Common myeloid progenitor, CD34-positive (primary cell): Measurements from ENCODE around the gene OSTF1.

Source experiments
- CTCF ChIA-PET: fragments of 350-600 bp; sonication (Branson Sonifier 250); formaldehyde crosslinking; loops from one replicate; lab custom pipeline; 2021; ENCODE audit warnings: antibody characterized with exemption; lab: Charles Lee
- POLR2A ChIA-PET: fragments of 350-600 bp; sonication (Branson Sonifier 250); formaldehyde crosslinking; loops from one replicate; lab custom pipeline; 2021; ENCODE audit warnings: antibody characterized with exemption; lab: Charles Lee
- DNase-seq, 3 donors: peaks; one replicate each; pipeline versions ENCODE4 v3.0.0 to v3.0.0-alpha.2; 2013
- H3K27ac ChIP-seq, 2 experiments: 1 replicate in 1 of 2; 2 replicates in 1 of 2; pipeline ENCODE4 v1.7.0; 2013; ENCODE audit warnings: inconsistent platforms in 2 of 2, low read length in 2 of 2, mild to moderate bottlenecking in 2 of 2, low read depth in 1 of 2, moderate library complexity in 1 of 2; ENCODE audit not compliant: severe bottlenecking in 2 of 2, insufficient read depth in 1 of 2, poor library complexity in 1 of 2
- H3K27me3 ChIP-seq, 5 experiments: replicated peaks in 2 of 5; 1 replicate in 3 of 5; 2 replicates in 2 of 5; pipeline versions ENCODE4 v1.6.1 to v1.7.0; 2013; ENCODE audit warnings: low read length in 4 of 5, mild to moderate bottlenecking in 2 of 5, moderate library complexity in 2 of 5, inconsistent platforms in 1 of 5; ENCODE audit not compliant: insufficient read depth in 5 of 5, control insufficient read depth in 4 of 5
- H3K36me3 ChIP-seq, 4 experiments: 1 replicate in 2 of 4; 2 replicates in 2 of 4; pipeline versions ENCODE4 v1.6.1 to v1.7.0; 2013; ENCODE audit warnings: low read length in 3 of 4, control low read depth in 1 of 4, mild to moderate bottlenecking in 1 of 4; ENCODE audit not compliant: control insufficient read depth in 4 of 4, insufficient read depth in 4 of 4
- H3K4me1 ChIP-seq, 4 experiments: 1 replicate in 3 of 4; 2 replicates in 1 of 4; pipeline versions ENCODE4 v1.6.1 to v1.7.1; 2013; ENCODE audit warnings: low read length in 3 of 4, mild to moderate bottlenecking in 3 of 4, control low read depth in 1 of 4, inconsistent platforms in 1 of 4, moderate library complexity in 1 of 4; ENCODE audit not compliant: control insufficient read depth in 4 of 4, insufficient read depth in 4 of 4; ENCODE audit errors: control extremely low read depth in 1 of 4
- H3K4me3 ChIP-seq, 7 experiments: 1 replicate in 4 of 7; 2 replicates in 3 of 7; pipeline versions ENCODE4 v1.5.1 to v1.7.0; 2013; ENCODE audit warnings: mild to moderate bottlenecking in 7 of 7, low read length in 6 of 7, moderate library complexity in 6 of 7, inconsistent platforms in 2 of 7, low read depth in 2 of 7, control low read depth in 1 of 7; ENCODE audit not compliant: insufficient read depth in 4 of 7, control insufficient read depth in 1 of 7; ENCODE audit errors: extremely low read depth in 1 of 7
- H3K9me3 ChIP-seq, 5 experiments: 1 replicate in 4 of 5; 2 replicates in 1 of 5; pipeline versions ENCODE4 v1.6.1 to v1.7.1; 2013; ENCODE audit warnings: low read length in 4 of 5, mild to moderate bottlenecking in 2 of 5, inconsistent platforms in 1 of 5, low read depth in 1 of 5, moderate library complexity in 1 of 5; ENCODE audit not compliant: control insufficient read depth in 4 of 5, insufficient read depth in 2 of 5; ENCODE audit errors: control extremely low read depth in 1 of 5
- WGBS: methylation state at CpG from one replicate; pipeline ENCODE4 v1.1.5; 2013; ENCODE audit not compliant: insufficient coverage; 5-methylcytosine and 5-hydroxymethylcytosine counted together

The OSTF1 gene

GRCh38 chr9:75112789-75113188, 24.5 kb downstream of the OSTF1 start:
- ChIA-PET POLR2A (interaction anchor here (0.6 kb wide), 1 partner anchor 17 kb away, joined by 3 read pairs; no protein-coding TSS in a partner anchor), CTCF (no interaction called here)
- Histone ChIP-seq H3K4me1 (peaks cover 0 to 4% (median 1%) of the 10 kb centered on the region in 4 experiments), H3K4me3 (no peak overlapping the region), H3K27me3 (no peaks in the 10 kb centered on the region), H3K27ac (no peak overlapping the region), H3K9me3 (no peaks in the 10 kb centered on the region), H3K36me3 (peaks cover 0 to 5% (median 1%) of the 10 kb centered on the region in 4 experiments)
- no peak for DNase-seq
- WGBS: 93% methylated on average over 4 of the region's 4 CpGs

DNA sequence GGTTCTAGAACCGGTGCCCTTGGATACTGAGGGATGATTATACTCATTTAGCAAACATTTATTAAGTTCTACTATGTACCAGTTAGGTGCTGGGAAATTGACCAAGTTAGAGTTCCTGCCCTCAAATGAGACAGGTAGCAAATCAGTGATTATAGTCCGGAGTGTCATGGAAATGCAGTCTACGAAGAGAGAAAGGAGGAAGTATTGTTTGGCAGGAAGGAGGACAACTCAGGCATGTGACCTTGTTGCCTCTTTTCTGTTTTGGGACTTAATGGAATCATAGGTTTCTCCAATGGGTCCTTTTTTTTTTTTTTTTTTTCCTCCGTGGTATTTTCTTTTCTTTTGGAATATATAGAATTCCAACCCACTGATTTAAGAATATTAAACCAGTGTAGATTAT, 28.0 kb downstream of the OSTF1 start:
- Histone ChIP-seq H3K27ac (no peak overlapping the region), H3K4me3 (no peak overlapping the region)

DNA sequence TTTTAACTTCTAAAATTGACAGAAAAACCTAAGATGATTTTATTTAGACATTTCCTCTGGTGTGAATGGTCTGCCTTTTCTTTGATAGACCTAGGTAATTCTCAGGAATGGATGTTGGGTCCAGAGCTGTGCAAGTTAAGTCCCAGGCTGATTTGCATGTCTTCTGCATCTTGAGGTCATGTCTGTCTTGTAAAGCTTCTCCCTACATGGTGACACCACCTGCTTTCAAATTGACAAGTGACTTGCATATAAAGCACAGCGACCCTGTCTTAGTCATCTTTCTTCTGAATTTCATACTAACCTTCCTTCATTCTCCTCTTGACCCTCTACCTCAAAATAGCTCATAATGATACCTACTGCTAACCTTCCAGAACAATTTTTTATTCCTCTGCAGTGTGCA, 29.2 kb downstream of the OSTF1 start:
- Histone ChIP-seq H3K27me3 (no peaks in the 10 kb centered on the region), H3K9me3 (peaks cover 0 to 2% (median 0%) of the 10 kb centered on the region in 5 experiments), H3K4me1 (peaks cover 0 to 4% (median 1%) of the 10 kb centered on the region in 4 experiments), H3K36me3 (peaks cover 4 to 42% (median 20%) of the 10 kb centered on the region in 4 experiments), H3K27ac (no peak overlapping the region), H3K4me3 (no peak overlapping the region)
- POLR2A ChIA-PET: no interaction called here
- CTCF ChIA-PET: no interaction called here
- DNase-seq: no peak
- WGBS: 100% methylated on average over 1 of the region's 1 CpG

More for the DNA sequence above, 28.0 kb downstream of the OSTF1 start:
- Histone ChIP-seq H3K36me3 (peaks cover 4 to 31% (median 16%) of the 10 kb centered on the region in 4 experiments), H3K27me3 (no peaks in the 10 kb centered on the region), H3K9me3 (peaks cover 0 to 2% (median 0%) of the 10 kb centered on the region in 5 experiments), H3K4me1 (peaks cover 0 to 4% (median 1%) of the 10 kb centered on the region in 4 experiments)
- 15% methylated on average over 2 of the region's 4 CpGs for WGBS
- ChIA-PET POLR2A (no interaction called here), CTCF (no interaction called here)
- DNase-seq: peak in 1 of 3 donors; percentile 11

- DNase-seq: no peak
- Histone ChIP-seq H3K9me3 (peaks cover 0 to 2% (median 0%) of the 10 kb centered on the region in 5 experiments), H3K4me3 (no peak overlapping the region), H3K36me3 (peaks cover 4 to 43% (median 20%) of the 10 kb centered on the region in 4 experiments), H3K27me3 (no peaks in the 10 kb centered on the region), H3K27ac (no peak overlapping the region), H3K4me1 (peaks cover 0 to 4% (median 1%) of the 10 kb centered on the region in 4 experiments)
- WGBS: 100% methylated on average over 4 of the region's 4 CpGs
- ChIA-PET CTCF (no interaction called here), POLR2A (no interaction called here)
Measured at GRCh38 chr9:75120686-75121085, 32.4 kb downstream of the OSTF1 start.

GRCh38 chr9:75121914-75122558, 33.7 kb downstream of the OSTF1 start:
- no peaks in the 10 kb centered on the region for H3K27me3 ChIP-seq
- 96% methylated on average over 4 of the region's 5 CpGs for WGBS
- POLR2A ChIA-PET: no interaction called here
- DNase-seq: no peak
- CTCF ChIA-PET: interaction anchor here (1.3 kb wide), 1 partner anchor 30 kb away, joined by 5 read pairs; no protein-coding TSS in a partner anchor
- H3K4me3 ChIP-seq: no peak overlapping the region
- no peaks in the 10 kb centered on the region for H3K4me1 ChIP-seq
- no peak overlapping the region for H3K27ac ChIP-seq
- peaks cover 4 to 43% (median 20%) of the 10 kb centered on the region in 4 experiments for H3K36me3 ChIP-seq
- peaks cover 0 to 2% (median 0%) of the 10 kb centered on the region in 5 experiments for H3K9me3 ChIP-seq

DNA sequence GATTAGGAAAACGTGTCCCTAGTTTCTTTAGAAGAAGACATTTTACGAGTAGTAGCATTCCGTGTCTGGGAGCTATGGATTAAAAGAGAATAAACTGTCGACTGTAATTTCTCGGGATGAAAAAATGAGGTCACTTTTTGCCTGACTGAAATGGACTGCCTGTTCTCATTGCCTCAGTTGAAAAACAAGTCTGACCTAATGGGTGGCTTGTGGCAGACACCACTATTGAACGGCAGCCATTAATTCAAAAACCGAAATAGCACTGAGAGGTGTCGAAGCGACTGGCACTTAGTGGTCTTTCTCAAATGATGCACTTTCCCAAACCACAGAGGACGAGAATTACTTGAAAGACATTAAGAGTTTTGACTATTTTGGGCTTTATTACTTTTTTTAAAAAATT, 35.4 kb downstream of the OSTF1 start:
- CTCF ChIA-PET: no interaction called here

GRCh38 chr9:75128535-75128934, 40.2 kb downstream of the OSTF1 start:
- ChIA-PET CTCF (no interaction called here), POLR2A (no interaction called here)
- no peak overlapping the region for H3K27ac ChIP-seq
- peaks cover 11 to 28% (median 23%) of the 10 kb centered on the region in 4 experiments for H3K36me3 ChIP-seq
- WGBS: no CpG with 5 or more reads among the region's 2 CpGs
- no peaks in the 10 kb centered on the region for H3K27me3 ChIP-seq
- H3K9me3 ChIP-seq: no peaks in the 10 kb centered on the region
- H3K4me3 ChIP-seq: no peak overlapping the region
- no peak for DNase-seq
- no peaks in the 10 kb centered on the region for H3K4me1 ChIP-seq

More for the DNA sequence above, 35.4 kb downstream of the OSTF1 start:
- Histone ChIP-seq H3K27me3 (no peaks in the 10 kb centered on the region), H3K4me3 (no peak overlapping the region), H3K4me1 (no peaks in the 10 kb centered on the region), H3K36me3 (peaks cover 4 to 30% (median 13%) of the 10 kb centered on the region in 4 experiments), H3K27ac (no peak overlapping the region), H3K9me3 (no peaks in the 10 kb centered on the region)
- POLR2A ChIA-PET: no interaction called here
- WGBS: 99% methylated on average over 6 of the region's 10 CpGs
- no peak for DNase-seq
